Right renal cortex interstitium (tissue), 3 donors: Measurements from ENCODE around the gene AP2A2. TPM values are rescaled to one million over a fixed set of nuclear protein-coding genes. Genes with fewer than 3 reads are reported as not detected.
"Not testable (repeated sequence)": the region's sequence is repeated elsewhere in the genome, so short reads cannot be mapped to it uniquely, and the experiment has no call there.

ENCODE experiments used
- DNase-seq, 3 donors: peaks; one replicate each; pipeline ENCODE4 v3.0.0-alpha.2; 2013; ENCODE audit warnings: low read depth in 3 of 3, low spot score in 2 of 3
- polyA plus RNA-seq, 3 donors: library from polyadenylated mRNA; unstranded; fragments of 120-200 nt; gene quantifications; one replicate each; pipeline ENCODE4 v1.2.1, GENCODE V29; 2013; ENCODE audit not compliant: insufficient read length in 3 of 3

The AP2A2 gene
- polyA plus RNA-seq, 3 donors = 96.8 to 99.9 (median 98.5) TPM

DNA sequence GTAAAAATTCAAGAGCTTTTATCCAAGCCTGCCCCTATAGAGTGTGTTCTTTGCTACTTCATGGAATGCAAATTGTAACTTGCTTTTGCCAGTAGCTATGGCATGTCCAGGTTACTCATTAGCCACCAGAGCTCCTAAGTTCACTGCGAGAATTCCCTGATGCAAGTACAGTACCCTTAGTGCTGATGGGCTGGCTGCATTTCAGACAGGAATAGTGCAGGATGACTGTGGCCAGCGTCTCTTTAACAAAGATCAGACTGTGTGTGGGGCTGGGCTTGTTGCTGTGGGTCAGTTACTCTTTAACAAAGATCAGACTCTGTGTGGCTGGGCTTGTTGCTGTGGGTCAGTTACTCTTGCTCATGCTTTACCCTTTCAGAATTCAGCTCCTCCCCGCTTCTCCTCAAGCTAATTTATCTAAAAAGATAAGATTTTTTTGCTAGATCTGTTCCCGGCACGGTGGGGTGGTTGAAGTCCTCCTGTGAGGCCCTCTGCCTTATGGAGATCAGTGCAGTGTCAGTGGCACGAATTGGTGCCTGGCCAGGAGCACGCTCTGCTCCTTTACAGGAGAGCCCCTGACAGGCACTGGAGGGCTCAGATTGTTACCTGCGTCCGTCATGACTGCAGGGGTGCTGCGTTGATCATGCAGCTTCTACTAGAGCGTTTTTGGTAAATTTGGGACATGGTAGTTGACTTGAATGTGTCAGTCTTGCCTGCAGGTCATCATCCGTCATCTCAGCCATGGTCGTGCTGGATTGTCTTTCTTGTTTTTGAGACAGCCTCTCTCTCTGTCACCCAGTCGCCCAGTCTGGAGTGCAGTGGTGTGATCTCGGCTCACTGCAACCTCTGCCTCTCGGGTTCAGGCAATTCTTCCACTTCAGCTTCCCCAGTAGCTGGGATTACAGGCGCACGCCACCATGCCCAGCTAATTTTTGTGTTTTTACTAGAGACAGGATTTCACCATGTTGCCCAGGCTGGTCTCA lies 27.0 kb downstream of the AP2A2 start:
- DNase-seq = peak in 1 of 3 donors; percentile 75

- DNase-seq = no peak
These were observed 27.8 kb downstream of the AP2A2 start for GRCh38 chr11:953512-953911.

GRCh38 chr11:954392-955153 lies 28.9 kb downstream of the AP2A2 start:
- no peak for DNase-seq

- no peak for DNase-seq
These were observed 29.7 kb downstream of the AP2A2 start for GRCh38 chr11:955154-956063.

DNA sequence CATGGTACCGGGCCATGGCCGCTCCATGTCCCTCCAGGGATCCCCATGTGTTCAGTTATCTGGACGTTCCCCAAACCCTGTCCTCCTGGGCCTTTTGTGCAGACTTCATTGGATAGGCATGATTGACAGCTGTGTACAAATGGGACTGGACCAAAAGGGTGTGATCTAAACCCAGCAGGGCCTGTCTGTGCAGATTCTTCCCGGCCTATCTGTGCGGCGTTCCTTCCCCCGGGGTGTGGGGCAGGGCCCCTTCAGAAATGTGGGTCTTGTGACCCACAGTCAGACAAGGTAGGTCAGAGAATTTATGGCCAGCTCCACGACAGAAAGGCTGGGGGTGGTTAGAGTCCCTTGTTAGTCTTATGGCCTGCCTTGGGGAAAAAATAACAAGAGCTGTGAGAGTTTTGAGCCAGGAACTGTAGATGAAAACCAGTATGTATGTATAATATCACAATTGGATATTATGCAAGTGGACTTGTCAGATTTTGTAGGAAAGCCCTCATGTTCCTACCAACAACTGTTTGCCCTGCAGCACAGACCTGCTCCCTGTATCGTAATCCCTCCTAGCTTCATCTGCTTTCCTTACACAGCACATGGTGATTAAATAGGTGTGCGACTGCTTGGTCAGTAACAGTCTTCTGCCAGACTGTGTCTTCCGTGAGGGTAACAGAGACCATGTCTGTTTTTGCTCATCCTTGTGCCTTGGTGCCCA lies 31.7 kb downstream of the AP2A2 start:
- DNase-seq = no peak

- DNase-seq = no peak
These were observed 32.4 kb downstream of the AP2A2 start for GRCh38 chr11:958101-958500.

- DNase-seq = no peak
These were observed 33.4 kb downstream of the AP2A2 start for GRCh38 chr11:959027-959426.

DNA sequence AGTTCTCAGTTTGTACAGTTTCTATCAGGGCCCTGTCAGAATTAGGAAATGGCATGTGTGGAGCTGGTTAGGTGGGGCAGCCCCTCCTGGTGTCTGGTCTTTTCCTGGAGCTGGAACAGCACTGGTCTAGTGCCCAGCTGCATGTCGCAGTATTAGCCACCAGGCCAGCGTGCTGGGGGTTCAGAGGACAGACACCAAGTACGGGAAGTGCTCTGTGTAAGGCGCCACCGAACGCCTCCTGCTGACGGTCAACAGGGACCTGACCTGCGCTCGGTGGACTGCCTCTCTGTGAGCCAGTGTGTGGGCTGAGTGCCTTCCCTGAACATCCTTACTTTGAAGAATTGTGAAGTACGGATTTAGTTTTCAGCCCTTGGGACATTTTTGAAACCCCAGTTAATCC lies 33.9 kb downstream of the AP2A2 start:
- no peak for DNase-seq

DNA sequence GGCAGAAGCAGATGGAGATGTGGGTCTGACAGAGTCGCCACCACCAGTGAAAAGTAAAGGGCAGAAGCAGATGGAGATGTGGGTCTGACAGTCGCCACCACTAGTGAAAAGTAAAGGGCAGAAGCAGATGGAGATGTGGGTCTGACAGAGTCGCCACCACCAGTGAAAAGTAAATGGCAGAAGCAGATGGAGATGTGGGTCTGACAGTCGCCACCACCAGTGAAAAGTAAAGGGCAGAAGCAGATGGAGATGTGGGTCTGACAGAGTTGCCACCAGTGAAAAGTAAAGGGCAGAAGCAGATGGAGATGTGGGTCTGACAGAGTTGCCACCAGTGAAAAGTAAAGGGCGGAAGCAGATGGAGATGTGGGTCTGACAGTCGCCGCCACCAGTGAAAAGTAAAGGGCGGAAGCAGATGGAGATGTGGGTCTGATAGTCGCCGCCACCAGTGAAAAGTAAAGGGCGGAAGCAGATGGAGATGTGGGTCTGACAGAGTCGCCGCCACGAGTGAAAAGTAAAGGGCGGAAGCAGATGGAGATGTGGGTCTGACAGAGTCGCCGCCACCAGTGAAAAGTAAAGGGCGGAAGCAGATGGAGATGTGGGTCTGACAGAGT lies 35.7 kb downstream of the AP2A2 start:
- not testable (repeated sequence) for DNase-seq

DNA sequence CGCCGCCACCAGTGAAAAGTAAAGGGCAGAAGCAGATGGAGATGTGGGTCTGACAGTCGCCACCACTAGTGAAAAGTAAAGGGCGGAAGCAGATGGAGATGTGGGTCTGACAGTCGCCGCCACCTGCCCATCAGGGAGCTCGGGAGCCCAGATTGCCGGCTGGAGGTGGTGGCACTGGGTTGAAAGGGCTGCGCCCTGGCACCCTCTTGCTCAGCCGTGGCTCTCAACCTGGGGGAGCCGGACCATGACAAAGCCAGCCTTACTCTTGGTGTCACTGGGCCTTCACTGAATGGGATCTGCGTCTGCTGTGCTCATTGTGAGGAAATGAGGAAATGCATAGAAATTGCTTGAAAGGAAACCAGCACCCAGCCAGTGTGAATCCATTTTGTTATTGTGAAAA lies 36.3 kb downstream of the AP2A2 start:
- no peak for DNase-seq

DNA sequence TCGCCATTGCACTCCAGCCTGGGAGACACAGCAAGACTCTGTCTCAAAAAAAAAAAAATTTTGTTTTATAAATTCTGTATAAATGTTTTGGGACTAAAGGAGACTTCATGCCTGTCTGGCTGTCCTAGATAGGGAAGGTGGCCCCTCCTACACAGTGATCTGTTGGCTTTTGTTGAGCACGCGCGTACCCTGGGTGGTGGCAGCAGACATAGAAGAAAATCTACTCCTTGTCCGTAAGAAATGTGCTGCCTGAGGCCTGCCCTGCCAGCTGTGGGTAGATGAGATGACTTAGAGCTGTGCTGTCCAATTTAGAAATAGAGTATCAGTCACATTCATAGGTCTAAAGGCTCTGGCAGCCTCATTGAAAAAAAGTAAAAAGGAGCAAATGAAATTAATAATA lies 37.0 kb downstream of the AP2A2 start:
- no peak for DNase-seq

DNA sequence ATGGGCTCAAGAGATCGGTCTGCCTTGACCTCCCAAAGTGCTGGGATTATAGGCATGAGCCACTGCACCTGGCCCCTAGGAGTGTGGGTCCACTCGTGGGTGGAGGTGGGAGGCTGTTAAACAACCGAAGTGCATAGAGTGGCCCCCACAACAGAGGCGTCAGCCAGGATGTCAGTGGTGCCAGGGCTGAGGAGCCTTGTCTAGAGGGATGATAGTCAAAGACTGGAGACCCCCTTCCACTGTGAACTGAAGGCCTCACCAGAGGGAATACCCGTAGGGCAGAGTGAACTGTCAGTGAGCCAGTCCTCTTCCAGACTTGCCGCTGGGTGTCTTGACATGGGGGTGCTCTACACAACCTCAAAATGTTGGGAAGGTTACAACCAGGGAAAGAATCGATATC lies 38.2 kb downstream of the AP2A2 start:
- DNase-seq = no peak

DNA sequence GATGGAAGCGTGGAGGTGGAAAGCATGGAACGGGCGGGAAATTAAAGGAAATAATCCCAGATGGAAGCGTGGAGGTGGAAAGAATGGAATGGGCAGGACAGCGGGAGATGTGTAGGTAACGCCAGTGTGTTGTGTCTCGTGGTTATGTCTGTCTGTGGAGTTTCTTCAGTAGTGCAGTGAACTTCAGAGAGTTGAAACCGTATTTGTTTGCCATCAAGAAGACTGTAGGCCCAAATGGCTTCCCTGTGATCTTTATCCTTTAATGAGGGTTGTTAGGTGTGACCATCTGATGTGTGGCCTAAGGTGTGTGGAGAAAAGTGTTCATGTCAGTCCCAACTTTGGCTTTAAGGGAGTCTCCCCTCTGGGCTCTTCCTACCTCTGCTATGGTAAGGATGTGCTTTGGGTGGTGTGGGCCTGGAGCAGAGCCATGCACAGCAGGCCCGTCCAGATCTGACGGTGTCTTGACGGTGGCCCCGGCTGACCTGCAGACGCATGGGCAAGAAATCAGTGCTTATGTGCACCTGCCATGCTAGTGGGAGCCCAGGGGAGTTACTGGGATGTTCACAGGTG lies 39.6 kb downstream of the AP2A2 start:
- DNase-seq = no peak

DNA sequence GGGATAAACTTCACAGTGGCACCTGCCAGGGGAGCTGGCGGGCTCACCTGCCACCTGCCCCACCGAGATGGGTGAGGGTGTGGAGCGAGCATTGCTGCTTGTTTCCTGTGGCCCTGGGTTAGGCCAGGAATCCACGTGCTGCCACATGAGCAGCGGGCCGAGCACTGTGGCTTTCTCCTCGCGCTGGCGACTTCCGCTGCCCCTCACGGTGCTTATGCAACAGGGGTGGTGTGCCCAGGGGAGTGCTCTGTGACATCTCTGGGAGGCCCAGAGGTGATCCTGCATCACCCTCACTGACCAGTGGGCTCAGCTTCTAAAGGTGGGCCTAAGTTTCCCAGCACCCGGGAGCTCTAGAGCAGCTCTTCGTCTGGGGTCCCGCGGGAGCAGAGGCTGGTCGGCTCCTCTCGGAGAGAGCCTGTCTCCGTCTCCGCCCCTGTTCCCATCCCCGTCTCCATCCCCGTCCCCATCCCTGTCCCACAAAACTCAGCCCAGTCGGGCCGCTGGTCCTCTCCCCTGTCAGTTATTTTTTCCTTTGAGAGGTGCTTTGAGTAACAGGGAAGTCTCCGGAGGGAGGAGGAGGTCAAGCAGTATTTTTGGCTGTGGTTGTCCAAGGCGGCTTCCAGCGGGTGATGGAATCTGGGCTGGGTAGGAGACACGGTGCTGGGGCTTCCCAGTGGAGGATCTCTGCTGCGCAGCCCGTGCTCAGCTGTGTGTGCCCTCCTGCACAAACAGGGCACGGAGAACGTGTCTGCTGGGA lies 42.5 kb downstream of the AP2A2 start:
- DNase-seq = no peak

GRCh38 chr11:968822-969221 lies 43.2 kb downstream of the AP2A2 start:
- DNase-seq = no peak

DNA sequence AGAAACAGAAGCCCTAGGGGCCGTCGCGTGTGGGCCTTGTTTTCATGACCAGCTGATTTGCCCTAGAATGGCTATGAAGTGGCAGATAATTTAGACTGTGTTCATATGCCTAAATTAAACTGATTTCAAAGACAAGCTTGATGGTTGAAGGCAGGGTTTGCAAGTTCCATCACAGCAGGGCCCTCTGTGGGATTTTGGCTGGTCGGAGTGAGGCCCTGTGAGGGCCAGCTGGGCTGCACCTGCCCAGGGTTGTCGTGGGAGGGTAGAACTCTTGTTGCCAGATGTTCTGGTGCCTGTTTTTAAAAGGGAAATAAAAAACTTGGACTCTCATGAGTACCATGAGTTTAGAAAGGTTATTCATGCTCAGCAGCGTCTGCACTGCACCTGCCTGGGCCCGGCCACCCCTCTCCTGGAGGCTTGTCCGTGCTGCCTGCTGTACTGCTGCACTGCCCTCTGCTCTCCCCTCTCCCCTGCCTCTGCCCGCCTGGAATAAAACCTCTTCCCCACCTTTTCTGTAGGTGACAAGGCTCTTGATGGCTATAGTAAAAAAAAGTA lies 44.1 kb downstream of the AP2A2 start:
- no peak for DNase-seq

GRCh38 chr11:970319-970871 lies 44.7 kb downstream of the AP2A2 start:
- DNase-seq = no peak

DNA sequence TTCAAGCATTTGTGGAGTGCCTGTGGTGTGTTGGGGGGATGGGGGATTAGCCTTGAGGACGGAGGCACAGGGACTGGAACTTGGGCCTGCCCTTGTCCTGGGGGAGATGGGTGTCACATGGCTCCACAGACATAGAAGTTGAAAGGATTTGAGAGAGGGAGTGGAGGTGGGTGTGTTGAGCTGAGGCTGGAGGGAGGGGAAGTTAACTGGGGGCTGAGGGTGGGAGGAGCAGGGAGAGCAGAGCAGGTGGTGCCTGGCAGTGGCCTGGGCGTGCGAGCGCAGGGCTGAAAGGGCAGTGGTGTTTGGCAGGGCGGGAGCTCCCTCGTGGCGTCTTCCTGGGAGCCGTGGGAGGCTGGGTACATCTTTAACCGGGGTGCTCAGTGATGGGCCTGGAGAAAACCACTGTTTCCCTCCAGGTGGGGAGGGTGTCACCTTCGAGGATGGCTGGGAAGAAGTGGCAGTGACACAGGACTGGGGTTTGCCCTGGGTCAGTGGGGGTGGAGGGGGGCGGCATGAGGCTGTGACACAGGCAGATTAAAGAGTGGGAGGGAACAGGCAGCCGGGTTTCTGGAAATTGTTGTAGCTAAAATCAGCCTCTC lies 45.5 kb downstream of the AP2A2 start:
- no peak for DNase-seq
